Heart right ventricle (tissue), 16 donors: Measurements from ENCODE around the gene ADAMTS3. TPM values are rescaled to one million over a fixed set of nuclear protein-coding genes. Genes with fewer than 3 reads are reported as not detected.

Experiments
- ATAC-seq, 8 donors: fragments of 200-7000 bp; cut with Tn5 transposase; one replicate each; pipeline ENCODE4 v1.9.1; 2020; ENCODE audit warnings: mild to moderate bottlenecking in 8 of 8, moderate library complexity in 8 of 8, moderate number of reproducible peaks in 1 of 8
- DNase-seq, 2 donors: peaks; one replicate each; pipeline ENCODE4 v3.0.0-alpha.2; 2020
- H3K27ac ChIP-seq, 10 donors: fragments of 200-600 bp; sonication (generic) in 2 of 10; one replicate each; pipeline versions ENCODE4 v1.5.0 to v1.8.0; 2020 to 2022; ENCODE audit warnings: mild to moderate bottlenecking in 3 of 10
- H3K27me3 ChIP-seq, 7 donors: fragments of 200-600 bp; one replicate each; pipeline ENCODE4 v1.8.0; 2021 to 2022; ENCODE audit warnings: mild to moderate bottlenecking in 2 of 7
- H3K36me3 ChIP-seq, 9 donors: fragments of 200-600 bp; sonication (generic) in 1 of 9; one replicate each; pipeline versions ENCODE4 v1.5.0 to v1.8.0; 2020 to 2022; ENCODE audit warnings: mild to moderate bottlenecking in 2 of 9
- H3K4me1 ChIP-seq, 9 donors: fragments of 200-600 bp; sonication (generic) in 1 of 9; one replicate each; pipeline versions ENCODE4 v1.5.0 to v1.8.0; 2020 to 2022; ENCODE audit warnings: mild to moderate bottlenecking in 4 of 9
- H3K4me3 ChIP-seq, 10 donors: fragments of 200-600 bp; sonication (generic) in 2 of 10; one replicate each; pipeline versions ENCODE4 v1.5.0 to v1.8.0; 2020 to 2022; ENCODE audit warnings: mild to moderate bottlenecking in 7 of 10, moderate library complexity in 2 of 10
- H3K9me3 ChIP-seq, 11 donors: fragments of 200-600 bp in 10 of 11; sonication (generic) in 2 of 11; one replicate each; pipeline versions ENCODE4 v1.5.0 to v1.8.0; 2013 to 2022; ENCODE audit warnings: mild to moderate bottlenecking in 2 of 11, control low read depth in 1 of 11, moderate library complexity in 1 of 11
- CTCF ChIP-seq, 9 donors: fragments of 200-600 bp; sonication (generic) in 2 of 9; IDR thresholded peaks; one replicate each; pipeline versions ENCODE4 v1.5.0 to v1.8.0; 2021 to 2022; ENCODE audit warnings: antibody characterized with exemption in 9 of 9, mild to moderate bottlenecking in 5 of 9, moderate library complexity in 1 of 9
- WGBS, 2 donors: extraction: QIAGEN DNeasy Blood & Tissue Kit; methylation state at CpG; one replicate each; pipeline ENCODE4 v1.1.7; 2013; ENCODE audit warnings: inconsistent platforms in 1 of 2; 5-methylcytosine and 5-hydroxymethylcytosine counted together
- intact Hi-C, 10 donors: fragments of 100-400 bp; cut with DNase I; formaldehyde crosslinking; loops; one replicate each; pipeline versions ENCODE4 v1.11.1 to v1.14.2; 2022
- polyA plus RNA-seq, 2 donors: library from polyadenylated mRNA; stranded (reverse); fragments of 200-250 nt; gene quantifications; one replicate each; pipeline ENCODE4 v1.2.3, GENCODE V29; 2013
- total RNA-seq, 10 donors: library from RNA; stranded (reverse); fragmentation: NEBNext Ultra II Directional in 3 of 10; extraction: Animal tissue kit (Norgen Biotek cat#: 25700) in 3 of 10; gene quantifications; one replicate each; pipeline versions ENCODE4 v1.2.1 to v1.2.4, GENCODE V29; 2021 to 2023
- donor health status: Arrhythmogenic right ventricular cardiomyopathy.
- donor health status: ischemic (EF 13 %, LVEDD 7.1; RV severe dilation, severe dysfunction).
- donor health status: healthy with polysubstance abuse.
- donor health status: DM: no; HTN: yes; CAD: no.
- donor health status: DM: no; HTN: no; CAD: no.
- donor health status: ischemic (EF 25% LVEDD 6.9; RV normal size, moderate dysfunction).
- donor health status: ischemic (EF 25% LVEDD 5.7; RV mildly dilated, moderate dysfunction).
- donor health status: healthy.
- donor health status: DM: yes; HTN: yes; CAD: no.
- donor health status: Ischemic cardiomyopathy.
- donor health status: ischemic (EF 35%, LVEDD 5.7; RV mildly dilated, moderate dysfunction).
- donor health status: nonischemic (EF 11% LVEDD 7.7; RV severe dilation, severe dysfunction).
- donor health status: DM: yes; HTN: yes; CAD: no.
- donor health status: PGD.
- donor health status: ischemic (EF 29% LVEDD 5.4; RV normal size, mild dysfunction).
- donor health status: nonischemic (EF 23%, LVEDD 6.1; RV moderate dilation, normal function).

ADAMTS3 gene
- total and polyA plus RNA-seq, 12 donors, result 0.23 to 1.1 (median 0.54) TPM

DNA sequence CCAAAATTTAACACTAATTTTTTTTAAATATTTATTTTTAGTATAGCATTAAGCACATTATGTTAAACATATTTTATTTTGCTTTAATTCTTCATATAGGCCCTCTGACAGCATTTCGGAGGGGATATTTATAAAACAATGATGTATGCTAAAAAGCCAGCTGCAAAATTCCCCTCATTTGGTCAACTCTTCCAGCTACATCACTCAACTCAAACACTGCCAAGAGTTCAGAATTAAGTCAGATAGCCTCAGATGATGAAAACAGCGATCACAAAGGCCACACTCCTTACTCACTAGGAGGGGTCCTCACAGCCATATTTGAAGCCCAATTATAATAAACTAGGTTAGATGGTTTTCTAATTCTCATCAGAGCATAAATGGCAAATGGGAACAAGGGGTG is 146.6 kb downstream of the ADAMTS3 start:
- ATAC-seq (no peak), DNase-seq (no peak)
- TF ChIP-seq CTCF (IDR thresholded peaks at IDR 0.05), result no peak
- H3K27me3 ChIP-seq, result no peaks in the 10 kb centered on the region
- no peak overlapping the region for H3K27ac ChIP-seq
- peaks cover 0 to 11% (median 8%) of the 10 kb centered on the region in 9 donors for H3K4me1 ChIP-seq
- H3K36me3 ChIP-seq, result no peaks in the 10 kb centered on the region
- no peak overlapping the region for H3K4me3 ChIP-seq
- no peaks in the 10 kb centered on the region for H3K9me3 ChIP-seq
- 81 to 82% methylated on average over 2 of the region's 2 CpGs for WGBS, 2 donors
- intact Hi-C loops, result no loop called here

DNA sequence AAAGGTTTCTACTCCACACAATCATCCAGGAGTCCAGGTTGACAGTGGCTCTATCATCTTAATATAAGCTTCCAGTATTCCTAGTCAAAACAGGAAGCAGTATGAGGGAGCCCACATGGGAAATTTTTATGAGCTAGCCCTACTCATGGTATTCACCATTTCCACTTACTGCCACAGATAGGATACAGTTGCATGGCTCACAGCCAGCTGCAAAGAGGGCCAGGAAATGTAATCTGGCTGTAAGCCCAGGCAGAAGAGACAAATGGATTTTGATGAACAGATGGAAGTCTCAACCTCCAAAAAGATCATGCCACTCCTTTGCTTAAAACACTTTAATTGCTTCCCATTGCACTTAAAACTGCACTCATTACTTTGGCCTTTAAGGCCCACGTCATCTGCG is 150.6 kb downstream of the ADAMTS3 start:
- peaks cover 0 to 11% (median 8%) of the 10 kb centered on the region in 9 donors for H3K4me1 ChIP-seq
- H3K36me3 ChIP-seq, result no peaks in the 10 kb centered on the region
- WGBS, 2 donors, result 39 to 44% methylated on average over 2 of the region's 2 CpGs
- no peaks in the 10 kb centered on the region for H3K9me3 ChIP-seq
- intact Hi-C loops, result no loop called here
- no peak overlapping the region for H3K4me3 ChIP-seq
- no peak for TF ChIP-seq CTCF (IDR thresholded peaks at IDR 0.05)
- DNase-seq (peak; percentile 35 to 45), ATAC-seq (peak in 7 of 8 donors; percentile 51 to 92 (median 57))
- no peak overlapping the region for H3K27ac ChIP-seq
- no peaks in the 10 kb centered on the region for H3K27me3 ChIP-seq

GRCh38 chr4:72410158-72410557 is 158.9 kb downstream of the ADAMTS3 start:
- Histone ChIP-seq H3K9me3 (no peaks in the 10 kb centered on the region), H3K4me1 (no peaks in the 10 kb centered on the region), H3K27me3 (no peaks in the 10 kb centered on the region), H3K4me3 (no peak overlapping the region), H3K36me3 (no peaks in the 10 kb centered on the region), H3K27ac (no peak overlapping the region)
- TF ChIP-seq CTCF (IDR thresholded peaks at IDR 0.05), result no peak
- no peak for DNase-seq
- 44 to 46% methylated on average over 3 of the region's 3 CpGs for WGBS, 2 donors
- intact Hi-C loops, result no loop called here
- no peak for ATAC-seq

- intact Hi-C loops, result no loop called here
- Histone ChIP-seq H3K27ac (no peak overlapping the region), H3K9me3 (no peaks in the 10 kb centered on the region), H3K4me1 (no peaks in the 10 kb centered on the region), H3K36me3 (no peaks in the 10 kb centered on the region), H3K27me3 (no peaks in the 10 kb centered on the region), H3K4me3 (no peak overlapping the region)
- WGBS, 2 donors, result 75 to 81% methylated on average over 4 of the region's 4 CpGs
- DNase-seq (no peak), ATAC-seq (no peak)
- no peak for TF ChIP-seq CTCF (IDR thresholded peaks at IDR 0.05)
Measured at GRCh38 chr4:72408568-72408967, 160.5 kb downstream of the ADAMTS3 start.

DNA sequence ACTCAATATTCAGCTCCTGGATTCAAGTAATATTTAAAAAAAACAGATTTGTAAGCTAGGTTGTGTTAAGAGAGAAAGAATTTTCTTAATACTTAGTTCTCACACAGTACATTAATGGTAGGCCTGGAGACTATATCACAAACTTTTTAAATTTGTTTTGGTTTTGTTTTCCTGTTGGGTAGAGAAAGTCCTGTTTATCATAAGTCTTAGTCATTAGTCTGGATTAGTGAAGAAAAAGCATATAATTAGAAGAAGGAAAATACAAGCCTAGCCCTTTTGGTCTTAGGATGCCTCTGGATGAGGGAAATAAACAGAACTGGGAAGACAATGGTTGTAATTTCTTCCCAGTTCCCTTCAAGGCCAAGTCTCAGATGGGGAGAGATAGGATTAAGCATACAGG is 163.6 kb downstream of the ADAMTS3 start:
- Histone ChIP-seq H3K27ac (no peak overlapping the region), H3K9me3 (no peaks in the 10 kb centered on the region), H3K27me3 (no peaks in the 10 kb centered on the region), H3K36me3 (no peaks in the 10 kb centered on the region), H3K4me1 (no peaks in the 10 kb centered on the region), H3K4me3 (no peak overlapping the region)
- DNase-seq (no peak), ATAC-seq (no peak)
- intact Hi-C loops, result no loop called here
- TF ChIP-seq CTCF (IDR thresholded peaks at IDR 0.05), result no peak
